CD4-positive, alpha-beta T cell treated with Interleukin-17A for 1 hour (primary cell): ENCODE measurements around the gene COL8A1.

Source experiments
- DNase-seq: peaks from one replicate; pipeline ENCODE4 v3.0.0-alpha.2; 2020

COL8A1 gene

GRCh38 chr3:99640214-99640851 lies 1.9 kb downstream of the COL8A1 start:
- DNase-seq, result no peak

DNA sequence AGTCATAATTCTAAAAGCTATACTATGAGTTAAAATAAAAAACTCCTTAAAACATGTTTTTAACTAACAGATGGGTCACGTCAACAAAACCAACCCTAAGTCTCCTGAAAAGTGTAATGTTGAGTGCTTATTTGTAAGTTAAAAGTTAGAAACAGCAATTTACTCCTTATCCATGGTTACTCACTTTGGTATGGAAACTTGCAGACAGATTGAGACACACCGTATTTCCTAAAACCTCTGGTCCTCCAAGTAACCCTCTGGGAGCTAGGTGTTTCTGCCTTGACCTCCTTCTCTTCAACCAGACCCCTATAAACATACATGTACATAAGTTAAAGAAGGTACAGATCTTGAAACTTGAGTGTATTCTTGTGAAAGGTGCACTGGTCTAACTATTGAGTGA lies 3.1 kb downstream of the COL8A1 start:
- no peak for DNase-seq

DNA sequence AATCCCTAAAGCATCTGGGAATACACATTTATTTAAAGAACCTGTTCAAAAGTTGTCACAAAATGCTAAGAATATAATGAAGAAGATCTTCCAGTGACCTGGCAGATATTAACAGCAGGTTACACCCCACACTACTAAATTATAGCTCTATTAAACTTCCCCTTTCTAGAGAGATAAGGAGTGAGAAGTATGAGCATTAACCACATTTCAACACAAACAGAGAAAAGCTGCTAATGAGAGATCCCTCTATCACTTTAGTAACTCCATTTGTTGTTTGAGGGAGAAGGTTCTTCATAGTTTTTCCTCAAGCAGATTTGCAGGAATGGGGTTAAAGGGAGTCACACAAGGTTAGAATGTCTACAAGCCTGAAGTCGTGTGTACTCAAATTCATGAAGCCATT lies 3.6 kb downstream of the COL8A1 start:
- DNase-seq, result no peak

DNA sequence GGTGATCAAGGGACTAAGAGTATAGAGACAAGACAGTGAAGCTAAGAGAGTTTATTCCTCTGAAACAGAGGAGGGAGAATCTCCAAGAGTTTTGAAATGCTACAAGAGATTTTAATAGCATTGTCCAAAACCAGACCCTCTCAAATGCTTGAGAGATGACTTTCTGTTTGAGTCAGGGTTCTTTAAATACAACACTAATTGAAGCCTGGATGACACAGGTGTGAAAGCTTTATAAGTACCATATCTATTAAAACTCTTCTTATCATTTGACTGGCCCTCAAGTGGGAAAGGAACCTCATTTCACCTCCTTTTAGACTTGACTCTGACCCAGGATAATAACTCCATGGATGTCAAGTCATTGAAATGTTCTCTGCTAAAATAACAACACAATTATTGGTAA lies 5.6 kb downstream of the COL8A1 start:
- no peak for DNase-seq

GRCh38 chr3:99644746-99645145 lies 6.4 kb downstream of the COL8A1 start:
- DNase-seq, result no peak

DNA sequence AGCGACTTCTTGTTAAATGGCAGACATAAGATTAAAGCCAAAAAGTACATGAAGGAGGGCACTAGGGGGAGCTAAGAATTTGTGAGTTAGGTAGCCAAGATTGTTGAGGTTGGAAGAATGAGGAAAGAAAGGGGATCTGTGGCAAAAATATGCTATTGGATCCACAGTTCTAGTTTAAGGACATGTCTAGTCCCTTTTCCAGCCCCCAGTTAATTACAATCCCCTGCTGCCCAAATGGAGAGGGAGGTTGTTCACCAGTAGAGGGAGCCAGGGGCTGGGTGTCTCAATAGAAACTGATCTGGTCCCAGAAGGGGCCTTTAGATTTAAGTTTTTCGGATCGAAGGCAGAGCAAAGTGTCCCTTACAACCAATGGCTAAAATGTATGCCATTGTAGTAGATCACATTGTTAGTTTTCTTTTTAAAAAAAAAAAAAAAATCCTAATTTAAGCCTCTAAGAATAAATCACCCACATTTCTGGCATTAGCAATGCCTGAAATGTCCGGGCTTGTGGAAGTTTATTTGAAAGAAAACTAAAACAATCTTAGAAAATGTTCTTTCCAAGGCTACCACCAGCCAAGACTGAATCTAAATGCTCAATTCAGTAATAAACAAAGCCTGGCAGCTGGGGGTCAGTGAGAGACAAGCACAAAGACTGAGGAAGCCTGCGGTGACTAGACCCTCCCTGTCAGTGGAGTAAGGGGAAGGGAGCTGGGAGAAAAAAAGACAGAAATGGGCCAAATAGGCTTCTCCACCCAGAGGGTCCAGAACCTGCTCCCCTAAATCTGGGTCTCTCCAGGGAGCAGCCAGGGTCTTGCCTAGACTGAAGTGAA lies 7.1 kb downstream of the COL8A1 start:
- no peak for DNase-seq

DNA sequence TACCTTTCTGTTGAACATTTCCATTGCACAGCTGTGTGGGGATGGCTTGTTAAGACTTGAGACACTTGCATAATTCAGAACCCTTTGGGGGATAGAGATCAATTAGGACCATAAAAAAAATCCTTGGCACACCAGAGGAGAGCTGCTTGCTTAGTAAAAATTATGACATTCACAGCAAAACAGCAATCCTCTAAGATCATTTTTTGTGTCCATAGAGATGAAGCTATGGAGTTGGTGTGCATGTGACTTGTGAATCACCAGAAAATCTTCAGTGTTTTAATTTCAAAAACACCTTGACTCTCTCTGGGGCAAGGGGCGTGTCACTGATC lies 7.7 kb downstream of the COL8A1 start:
- DNase-seq, result no peak

- DNase-seq, result no peak
Observed at GRCh38 chr3:99647081-99647480, 8.7 kb downstream of the COL8A1 start.

DNA sequence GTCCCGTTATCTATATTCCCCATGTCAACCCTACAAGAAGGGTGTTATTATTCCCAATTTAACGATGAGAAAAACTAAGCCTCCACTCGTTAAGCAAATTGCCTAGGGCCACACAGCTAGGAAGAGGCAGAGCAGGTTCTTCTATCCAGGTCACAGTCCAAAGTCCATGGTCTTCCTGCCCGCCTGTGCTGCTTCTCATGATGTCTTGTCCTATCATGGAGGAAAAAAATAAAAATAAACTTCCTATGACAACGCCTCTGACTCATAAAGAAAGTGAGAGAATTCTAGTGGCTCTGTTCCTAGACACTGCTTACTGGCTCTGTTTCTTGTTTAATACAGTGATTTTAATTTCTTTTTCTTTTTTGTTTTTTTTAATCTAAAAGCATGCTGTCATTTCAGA lies 9.7 kb downstream of the COL8A1 start:
- no peak for DNase-seq

- no peak for DNase-seq
Observed at GRCh38 chr3:99648516-99648915, 10.1 kb downstream of the COL8A1 start.

DNA sequence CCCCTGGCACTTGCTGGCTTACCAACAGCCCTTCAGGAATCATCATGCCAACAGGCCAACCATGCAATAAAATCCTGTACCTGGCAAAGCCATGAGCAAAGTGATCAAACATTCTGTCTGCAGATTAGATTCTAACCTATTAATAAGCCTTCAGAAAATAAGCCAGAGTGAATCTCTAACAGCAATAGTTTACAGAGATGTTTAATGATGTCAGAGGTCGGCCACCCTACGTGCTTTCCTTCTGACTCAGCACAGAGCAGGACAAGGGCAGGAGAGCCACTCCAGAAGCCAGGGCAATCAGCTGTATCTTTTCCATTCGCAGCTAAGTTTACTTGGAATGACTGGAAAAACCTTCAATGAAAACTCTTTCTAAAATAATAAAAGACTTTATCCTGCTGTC lies 13.1 kb downstream of the COL8A1 start:
- no peak for DNase-seq

DNA sequence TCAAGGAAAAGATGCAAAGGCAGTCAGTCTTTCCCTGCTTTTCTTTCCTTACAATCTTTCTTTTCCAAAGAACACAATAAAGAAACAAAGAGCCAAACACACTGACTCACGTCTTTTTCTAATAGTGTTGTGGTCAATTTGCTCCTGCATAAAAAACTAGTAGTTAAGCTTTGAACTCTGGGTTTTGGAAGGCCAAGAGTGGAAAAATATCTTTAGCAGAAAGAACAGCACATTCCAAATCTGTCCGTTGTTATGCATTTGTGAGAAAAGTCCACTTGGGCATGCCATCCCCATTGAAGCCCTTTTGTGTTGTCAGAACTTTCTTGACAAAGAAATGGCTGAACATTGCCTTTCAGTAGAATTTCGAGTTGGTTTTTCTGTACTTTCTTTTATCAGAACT lies 18.2 kb downstream of the COL8A1 start:
- DNase-seq, result no peak

GRCh38 chr3:99658274-99658673 lies 19.9 kb downstream of the COL8A1 start:
- no peak for DNase-seq

DNA sequence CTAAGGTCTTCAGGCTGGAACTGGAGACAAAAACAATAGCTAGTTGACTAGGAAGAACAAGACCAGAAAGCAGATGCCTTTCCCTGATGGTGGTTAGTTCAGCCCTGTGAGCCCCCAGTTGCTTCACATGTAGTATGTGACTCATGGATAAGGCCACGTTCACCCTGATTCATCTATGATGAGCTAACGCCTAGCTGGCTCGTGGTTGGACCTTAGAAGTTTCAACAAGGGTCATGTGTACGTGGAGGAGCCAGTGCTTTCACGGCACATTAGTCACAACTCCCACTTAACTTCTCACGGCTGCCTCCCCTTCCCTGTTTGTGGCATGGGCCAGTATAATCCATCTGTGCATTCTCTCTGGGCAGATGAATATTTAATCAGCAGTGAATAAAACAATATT lies 20.6 kb downstream of the COL8A1 start:
- no peak for DNase-seq

- no peak for DNase-seq
Observed at GRCh38 chr3:99659951-99660350, 21.6 kb downstream of the COL8A1 start.

GRCh38 chr3:99662838-99663570 lies 24.6 kb downstream of the COL8A1 start:
- no peak for DNase-seq

DNA sequence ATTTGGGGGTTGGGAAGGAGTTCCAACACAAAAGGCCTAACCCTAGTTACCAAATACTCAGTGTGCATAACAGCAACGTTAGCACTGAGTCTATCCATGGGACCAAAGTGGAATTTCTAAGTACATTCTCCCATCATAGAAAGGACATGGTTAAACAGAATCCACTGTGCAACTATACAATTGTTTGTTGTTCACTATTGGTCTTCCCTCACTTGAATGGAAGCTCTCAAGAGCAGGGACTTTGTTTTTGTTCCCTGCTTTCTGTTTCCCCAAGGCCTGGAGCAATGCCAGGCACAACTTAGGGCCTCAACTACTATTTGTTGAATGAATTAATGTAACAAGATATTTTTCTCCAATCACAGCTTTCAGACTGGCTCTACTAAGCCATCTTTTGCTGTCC lies 25.6 kb downstream of the COL8A1 start:
- no peak for DNase-seq

GRCh38 chr3:99665017-99665416 lies 26.6 kb downstream of the COL8A1 start:
- no peak for DNase-seq

- no peak for DNase-seq
Observed at GRCh38 chr3:99666201-99666600, 27.8 kb downstream of the COL8A1 start.

GRCh38 chr3:99668044-99668443 lies 29.6 kb downstream of the COL8A1 start:
- DNase-seq, result no peak

- DNase-seq, result no peak
Observed at GRCh38 chr3:99669879-99670555, 31.6 kb downstream of the COL8A1 start.

GRCh38 chr3:99670556-99670950 lies 32.2 kb downstream of the COL8A1 start:
- DNase-seq, result no peak

GRCh38 chr3:99674086-99674789 lies 35.8 kb downstream of the COL8A1 start:
- no peak for DNase-seq
